Measurements from ENCODE around the gene DIS3L2.

DNA sequence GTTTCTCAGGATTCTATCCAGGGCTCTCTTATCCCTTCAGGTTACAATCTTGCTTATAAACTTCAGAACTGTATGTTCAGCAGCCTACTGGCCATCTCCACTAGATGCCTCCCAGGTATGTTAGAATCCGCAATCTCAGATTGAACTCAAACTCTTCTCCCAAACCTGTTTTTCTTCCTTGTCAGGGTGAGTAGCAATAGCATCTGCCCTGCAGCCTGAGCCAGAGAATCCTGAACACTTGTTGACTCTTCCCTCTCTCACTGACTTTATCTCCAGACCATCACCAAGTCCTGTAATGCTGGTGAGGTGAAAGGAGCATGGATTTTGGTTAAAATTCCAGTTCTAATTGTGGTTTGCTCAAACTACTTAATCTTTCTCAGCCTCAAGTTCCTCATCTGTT, 334.5 kb downstream of the DIS3L2 start:
- TF ChIP-seq, protein P1, sequence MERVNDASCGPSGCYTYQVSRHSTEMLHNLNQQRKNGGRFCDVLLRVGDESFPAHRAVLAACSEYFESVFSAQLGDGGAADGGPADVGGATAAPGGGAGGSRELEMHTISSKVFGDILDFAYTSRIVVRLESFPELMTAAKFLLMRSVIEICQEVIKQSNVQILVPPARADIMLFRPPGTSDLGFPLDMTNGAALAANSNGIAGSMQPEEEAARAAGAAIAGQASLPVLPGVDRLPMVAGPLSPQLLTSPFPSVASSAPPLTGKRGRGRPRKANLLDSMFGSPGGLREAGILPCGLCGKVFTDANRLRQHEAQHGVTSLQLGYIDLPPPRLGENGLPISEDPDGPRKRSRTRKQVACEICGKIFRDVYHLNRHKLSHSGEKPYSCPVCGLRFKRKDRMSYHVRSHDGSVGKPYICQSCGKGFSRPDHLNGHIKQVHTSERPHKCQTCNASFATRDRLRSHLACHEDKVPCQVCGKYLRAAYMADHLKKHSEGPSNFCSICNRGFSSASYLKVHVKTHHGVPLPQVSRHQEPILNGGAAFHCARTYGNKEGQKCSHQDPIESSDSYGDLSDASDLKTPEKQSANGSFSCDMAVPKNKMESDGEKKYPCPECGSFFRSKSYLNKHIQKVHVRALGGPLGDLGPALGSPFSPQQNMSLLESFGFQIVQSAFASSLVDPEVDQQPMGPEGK (CRISPR knock-in tag; IDR thresholded peaks at IDR 0.05; ENCODE audit: borderline replicate concordance): no peak
- TF ChIP-seq ZC3H10 (CRISPR knock-in tag; IDR thresholded peaks at IDR 0.05) (no peak), ZFP30 (CRISPR knock-in tag; IDR thresholded peaks at IDR 0.05) (no peak), TCF4 (CRISPR knock-in tag; IDR thresholded peaks at IDR 0.05; ENCODE audit: borderline replicate concordance) (no peak), BACH2 (CRISPR knock-in tag; IDR thresholded peaks at IDR 0.05; ENCODE audit: borderline replicate concordance) (no peak), ARNTL (CRISPR knock-in tag; IDR thresholded peaks at IDR 0.05; ENCODE audit: borderline replicate concordance, low read depth) (no peak), ESRRG (CRISPR knock-in tag; IDR thresholded peaks at IDR 0.05) (no peak), ISL1 (CRISPR knock-in tag; IDR thresholded peaks at IDR 0.05) (no peak), CSDC2 (CRISPR knock-in tag; IDR thresholded peaks at IDR 0.05) (no peak), TOX (CRISPR knock-in tag; IDR thresholded peaks at IDR 0.05; ENCODE audit: borderline replicate concordance) (no peak), RARB (CRISPR knock-in tag; IDR thresholded peaks at IDR 0.05) (no peak), ZNF70 (CRISPR knock-in tag; IDR thresholded peaks at IDR 0.05) (no peak)
- TF ChIP-seq, protein P2, sequence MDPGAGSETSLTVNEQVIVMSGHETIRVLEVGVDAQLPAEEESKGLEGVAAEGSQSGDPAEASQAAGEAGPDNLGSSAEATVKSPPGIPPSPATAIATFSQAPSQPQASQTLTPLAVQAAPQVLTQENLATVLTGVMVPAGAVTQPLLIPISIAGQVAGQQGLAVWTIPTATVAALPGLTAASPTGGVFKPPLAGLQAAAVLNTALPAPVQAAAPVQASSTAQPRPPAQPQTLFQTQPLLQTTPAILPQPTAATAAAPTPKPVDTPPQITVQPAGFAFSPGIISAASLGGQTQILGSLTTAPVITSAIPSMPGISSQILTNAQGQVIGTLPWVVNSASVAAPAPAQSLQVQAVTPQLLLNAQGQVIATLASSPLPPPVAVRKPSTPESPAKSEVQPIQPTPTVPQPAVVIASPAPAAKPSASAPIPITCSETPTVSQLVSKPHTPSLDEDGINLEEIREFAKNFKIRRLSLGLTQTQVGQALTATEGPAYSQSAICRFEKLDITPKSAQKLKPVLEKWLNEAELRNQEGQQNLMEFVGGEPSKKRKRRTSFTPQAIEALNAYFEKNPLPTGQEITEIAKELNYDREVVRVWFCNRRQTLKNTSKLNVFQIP (CRISPR knock-in tag; IDR thresholded peaks at IDR 0.05; ENCODE audit: borderline replicate concordance, low read depth): no peak
- TF ChIP-seq, protein P3, sequence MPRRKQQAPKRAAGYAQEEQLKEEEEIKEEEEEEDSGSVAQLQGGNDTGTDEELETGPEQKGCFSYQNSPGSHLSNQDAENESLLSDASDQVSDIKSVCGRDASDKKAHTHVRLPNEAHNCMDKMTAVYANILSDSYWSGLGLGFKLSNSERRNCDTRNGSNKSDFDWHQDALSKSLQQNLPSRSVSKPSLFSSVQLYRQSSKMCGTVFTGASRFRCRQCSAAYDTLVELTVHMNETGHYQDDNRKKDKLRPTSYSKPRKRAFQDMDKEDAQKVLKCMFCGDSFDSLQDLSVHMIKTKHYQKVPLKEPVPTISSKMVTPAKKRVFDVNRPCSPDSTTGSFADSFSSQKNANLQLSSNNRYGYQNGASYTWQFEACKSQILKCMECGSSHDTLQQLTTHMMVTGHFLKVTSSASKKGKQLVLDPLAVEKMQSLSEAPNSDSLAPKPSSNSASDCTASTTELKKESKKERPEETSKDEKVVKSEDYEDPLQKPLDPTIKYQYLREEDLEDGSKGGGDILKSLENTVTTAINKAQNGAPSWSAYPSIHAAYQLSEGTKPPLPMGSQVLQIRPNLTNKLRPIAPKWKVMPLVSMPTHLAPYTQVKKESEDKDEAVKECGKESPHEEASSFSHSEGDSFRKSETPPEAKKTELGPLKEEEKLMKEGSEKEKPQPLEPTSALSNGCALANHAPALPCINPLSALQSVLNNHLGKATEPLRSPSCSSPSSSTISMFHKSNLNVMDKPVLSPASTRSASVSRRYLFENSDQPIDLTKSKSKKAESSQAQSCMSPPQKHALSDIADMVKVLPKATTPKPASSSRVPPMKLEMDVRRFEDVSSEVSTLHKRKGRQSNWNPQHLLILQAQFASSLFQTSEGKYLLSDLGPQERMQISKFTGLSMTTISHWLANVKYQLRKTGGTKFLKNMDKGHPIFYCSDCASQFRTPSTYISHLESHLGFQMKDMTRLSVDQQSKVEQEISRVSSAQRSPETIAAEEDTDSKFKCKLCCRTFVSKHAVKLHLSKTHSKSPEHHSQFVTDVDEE (CRISPR knock-in tag; IDR thresholded peaks at IDR 0.05): no peak

Measured in SK-N-SH treated with all-trans-retinoic acid at 6 μM for 48 hours (cell line).